Measurements from ENCODE around the gene SSH3. TPM values are rescaled to one million over a fixed set of nuclear protein-coding genes. Genes with fewer than 3 reads are reported as not detected.

The SSH3 gene
- total RNA-seq, 1 donor from 2014 or later: 35.0 TPM

GRCh38 chr11:67356864-67357561, 53.7 kb downstream of the SSH3 start:
- FAIRE-seq: no peak
- no peak overlapping the region for H3K4me3 ChIP-seq (ENCODE audit: low read depth, low read length)
- TF ChIP-seq CTCF (IDR thresholded peaks at IDR 0.05; ENCODE audit: insufficient read depth, low read length, severe bottlenecking): peak; percentile 93
- no peaks in the 10 kb centered on the region for H3K36me3 ChIP-seq (ENCODE audit: control insufficient read depth, insufficient read depth, low read length)
- H3K27me3 ChIP-seq (ENCODE audit: control insufficient read depth, insufficient read depth, low read length): no peaks in the 10 kb centered on the region
- DNase-seq (ENCODE audit: low read depth): peak; percentile 66

DNA sequence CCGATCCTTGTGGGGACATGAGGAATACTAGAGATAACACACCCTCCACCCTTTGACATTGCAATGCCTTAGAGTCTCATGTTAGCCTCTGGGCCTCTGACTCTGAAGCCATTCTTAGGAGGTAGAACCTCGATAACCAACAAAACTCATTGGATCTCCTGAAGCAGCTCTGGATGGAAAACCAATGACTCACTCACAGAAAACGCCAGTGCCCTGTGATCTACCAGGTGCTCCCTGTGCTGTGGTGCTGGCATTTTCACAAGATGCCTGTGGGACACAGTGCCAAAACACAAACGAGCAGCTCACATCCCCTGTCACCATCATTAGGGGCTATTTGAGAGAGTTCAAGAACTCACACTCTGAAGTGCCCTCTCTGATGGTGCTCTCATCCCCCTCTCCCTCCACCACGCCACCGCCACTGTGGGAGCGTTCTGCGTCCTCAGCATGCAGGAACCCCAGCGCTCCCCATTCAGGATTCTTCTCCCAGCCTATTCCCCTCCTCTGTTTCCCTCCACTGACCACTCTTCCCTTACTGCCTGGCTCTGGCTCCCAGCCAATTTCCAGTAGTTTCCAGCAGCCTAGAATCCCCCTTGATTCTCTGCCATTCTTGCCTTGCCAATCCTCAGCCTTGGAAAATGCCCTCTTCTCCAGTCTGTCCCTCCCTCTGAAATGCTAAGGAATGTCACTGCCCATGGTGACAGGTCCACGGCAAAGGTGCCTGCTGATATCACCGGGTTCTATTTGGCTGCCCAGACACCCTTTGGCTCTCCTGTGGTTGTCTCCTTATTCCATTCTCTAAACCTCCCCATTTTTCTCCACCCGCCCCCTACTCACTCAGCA, 54.7 kb downstream of the SSH3 start:
- DNase-seq (ENCODE audit: low read depth): peak; percentile 64
- H3K36me3 ChIP-seq (ENCODE audit: control insufficient read depth, insufficient read depth, low read length): no peaks in the 10 kb centered on the region
- H3K27me3 ChIP-seq (ENCODE audit: control insufficient read depth, insufficient read depth, low read length): no peaks in the 10 kb centered on the region
- TF ChIP-seq CTCF (IDR thresholded peaks at IDR 0.05; ENCODE audit: insufficient read depth, low read length, severe bottlenecking): no peak
- no peak overlapping the region for H3K4me3 ChIP-seq (ENCODE audit: low read depth, low read length)
- no peak for FAIRE-seq

Other genes with a start within 250 kb of the SSH3 start
- 222 and 247 TPM in 2 replicates for gene RHOD, start 246.7 kb upstream of the SSH3 start, total RNA-seq
- gene KDM2A, start 184.3 kb upstream of the SSH3 start, total RNA-seq: 38.4 and 49.0 TPM in 2 replicates
- 55.0 and 77.4 TPM in 2 replicates for gene GRK2, start 37.1 kb upstream of the SSH3 start, total RNA-seq
- gene ANKRD13D, start 14.2 kb upstream of the SSH3 start, total RNA-seq: 22.4 and 42.8 TPM in 2 replicates
- 45.8 and 83.1 TPM in 2 replicates for gene POLD4, start 50.0 kb downstream of the SSH3 start, total RNA-seq
- 1.8 and 2.3 TPM in 2 replicates for gene CLCF1, start 70.1 kb downstream of the SSH3 start, total RNA-seq
- 8.7 and 10.8 TPM in 2 replicates for gene RAD9A, start 88.5 kb downstream of the SSH3 start, total RNA-seq
- gene PPP1CA, start 98.3 kb downstream of the SSH3 start, total RNA-seq: 209 and 225 TPM in 2 replicates
- gene TBC1D10C, start 100.6 kb downstream of the SSH3 start, total RNA-seq: not detected in 2 replicates
- gene CARNS1, start 112.1 kb downstream of the SSH3 start, total RNA-seq: under 0.01 TPM in 1 of 2 replicates, not detected in the other
- 62.9 and 98.6 TPM in 2 replicates for gene RPS6KB2, start 125.0 kb downstream of the SSH3 start, total RNA-seq
- gene PTPRCAP, start 134.2 kb downstream of the SSH3 start, total RNA-seq: 0.26 and 0.51 TPM in 2 replicates
- gene CORO1B, start 139.9 kb downstream of the SSH3 start, total RNA-seq: 105 and 133 TPM in 2 replicates
- not detected in 2 replicates for gene GPR152, start 149.2 kb downstream of the SSH3 start, total RNA-seq
- not detected in 2 replicates for gene CABP4, start 151.8 kb downstream of the SSH3 start, total RNA-seq
- 38.2 and 48.9 TPM in 2 replicates for gene TMEM134, start 165.7 kb downstream of the SSH3 start, total RNA-seq
- 51.6 and 85.3 TPM in 2 replicates for gene AIP, start 179.5 kb downstream of the SSH3 start, total RNA-seq
- gene PITPNM1, start 201.8 kb downstream of the SSH3 start, total RNA-seq: 17.4 and 23.7 TPM in 2 replicates
- 19.0 and 21.6 TPM in 2 replicates for gene CDK2AP2, start 204.6 kb downstream of the SSH3 start, total RNA-seq
- gene CABP2, start 219.9 kb downstream of the SSH3 start, total RNA-seq: not detected in 2 replicates

Data from bronchial epithelial cell (primary cell).